ENCODE measurements around the gene SREK1.

- TF ChIP-seq GATA2 (IDR thresholded peaks at IDR 0.05; ENCODE audit: insufficient read depth, insufficient read length, low read depth, low read length) (no peak), CTCF (IDR thresholded peaks at IDR 0.05; ENCODE audit: extremely low read depth in 1 of 2, insufficient read depth in 1 of 2, low read depth in 1 of 2, low read length in 2 of 2) (no peak), EZH2 (IDR thresholded peaks at IDR 0.05; ENCODE audit: borderline replicate concordance, low read depth, low read length, severe bottlenecking) (no peak), MYC (IDR thresholded peaks at IDR 0.05; ENCODE audit: low read depth, low read length) (no peak), POLR2AphosphoS5 (IDR thresholded peaks at IDR 0.05; ENCODE audit: insufficient read depth, low read depth, low read length) (no peak), POLR2A (IDR thresholded peaks at IDR 0.05; ENCODE audit: low read depth, low read length) (no peak), MAX (IDR thresholded peaks at IDR 0.05; ENCODE audit: insufficient read depth, insufficient read length) (no peak), FOS (IDR thresholded peaks at IDR 0.05; ENCODE audit: borderline replicate concordance, insufficient read depth, low read length) (no peak), JUN (IDR thresholded peaks at IDR 0.05; ENCODE audit: borderline replicate concordance, insufficient read depth, insufficient read length, low read depth) (no peak)
Observed at GRCh38 chr5:66222455-66222854, 78.4 kb downstream of the SREK1 start.
